ENCODE measurements around the gene DCAF7.

Gene DCAF7

DNA sequence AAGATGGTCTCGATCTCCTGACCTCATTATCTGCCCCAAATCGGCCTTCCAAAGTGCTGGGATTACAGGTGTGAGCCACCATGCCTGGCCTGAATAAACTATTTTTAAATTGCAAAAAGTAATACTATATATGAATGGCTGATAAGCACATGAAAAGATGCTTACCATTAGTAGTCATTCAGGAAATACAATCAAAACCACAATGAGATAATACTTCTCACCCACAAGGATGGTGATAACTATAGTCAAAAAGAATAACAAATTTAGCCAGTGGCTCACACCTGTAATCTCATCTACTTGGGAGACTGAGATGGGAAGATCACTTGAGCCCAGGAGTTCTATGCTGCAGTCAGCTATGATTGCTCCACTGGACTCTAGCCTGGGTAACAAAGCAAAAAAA, 48.0 kb downstream of the DCAF7 start:
- H3K27ac ChIP-seq (ENCODE audit: low read depth, low read length), result no peak overlapping the region
- H3K4me1 ChIP-seq (ENCODE audit: control insufficient read depth, insufficient read depth, low read length), result peaks cover 10% of the 10 kb centered on the region
- H3K9me3 ChIP-seq (ENCODE audit: control insufficient read depth, insufficient read depth, low read depth, low read length), result no peaks in the 10 kb centered on the region
- H3K27me3 ChIP-seq (ENCODE audit: control insufficient read depth, insufficient read depth, low read length), result no peaks in the 10 kb centered on the region
- no peak overlapping the region for H3K9ac ChIP-seq (ENCODE audit: low read length)
- H3K36me3 ChIP-seq (ENCODE audit: control insufficient read depth, insufficient read depth, low read length), result no peaks in the 10 kb centered on the region
- no peak overlapping the region for H3K4me3 ChIP-seq (ENCODE audit: low read depth, low read length)

DNA sequence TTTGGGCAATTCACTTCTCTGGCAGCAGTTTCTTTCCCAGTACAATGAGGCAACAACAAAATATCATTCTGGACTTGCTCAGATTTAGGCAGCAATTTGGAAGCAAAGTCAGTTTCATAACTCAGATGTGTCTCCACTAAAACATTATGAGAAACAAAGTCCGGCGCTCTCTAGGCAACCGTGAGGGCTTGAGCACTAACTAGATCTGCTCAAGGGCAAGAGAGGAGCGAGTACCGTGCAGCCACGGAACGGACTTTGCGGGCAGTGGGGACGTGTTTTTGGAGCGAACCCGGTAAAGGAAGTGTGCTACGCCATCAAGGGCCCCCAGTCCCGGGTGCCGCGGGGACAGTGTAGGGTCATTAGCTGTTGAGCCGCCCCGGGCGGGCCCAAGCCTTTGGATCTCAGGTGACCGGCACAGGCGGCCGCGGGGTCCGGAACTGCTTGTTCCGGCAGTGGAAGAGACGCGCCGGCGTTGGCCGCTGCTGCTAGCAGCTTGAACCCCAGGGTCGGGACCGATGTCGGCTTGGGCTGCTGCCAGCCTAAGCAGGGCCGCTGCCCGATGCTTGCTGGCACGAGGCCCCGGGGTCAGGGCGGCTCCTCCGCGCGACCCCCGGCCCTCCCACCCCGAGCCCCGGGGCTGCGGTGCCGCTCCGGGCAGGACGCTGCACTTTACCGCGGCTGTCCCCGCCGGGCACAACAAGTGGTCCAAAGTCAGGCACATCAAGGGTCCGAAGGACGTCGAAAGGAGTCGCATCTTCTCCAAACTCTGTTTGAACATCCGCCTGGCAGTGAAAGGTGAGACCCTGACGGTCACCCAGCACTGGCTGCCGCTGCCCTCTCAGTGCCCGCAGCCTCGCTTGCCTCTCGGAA, 50.5 kb downstream of the DCAF7 start, which contains the start of gene TACO1:
Gene TACO1, plus strand, starts transcription at position 327 of the 870 bp plus-strand sequence. Its CDS starts 189 bp downstream, at position 516.
- Histone ChIP-seq H3K36me3 (ENCODE audit: control insufficient read depth, insufficient read depth, low read length) (peaks cover 16% of the 10 kb centered on the region), H3K9me3 (ENCODE audit: control insufficient read depth, insufficient read depth, low read depth, low read length) (no peaks in the 10 kb centered on the region), H3K4me3 (ENCODE audit: low read depth, low read length) (peak within 1 kb of the TSS; percentile 92), H3K9ac (ENCODE audit: low read length) (peak within 1 kb of the TSS; percentile 88), H3K27ac (ENCODE audit: low read depth, low read length) (peak within 1 kb of the TSS; percentile 54; the same call in 1 of the 2 replicates), H3K27me3 (ENCODE audit: control insufficient read depth, insufficient read depth, low read length) (no peaks in the 10 kb centered on the region), H3K4me1 (ENCODE audit: control insufficient read depth, insufficient read depth, low read length) (peaks cover 10% of the 10 kb centered on the region)

DNA sequence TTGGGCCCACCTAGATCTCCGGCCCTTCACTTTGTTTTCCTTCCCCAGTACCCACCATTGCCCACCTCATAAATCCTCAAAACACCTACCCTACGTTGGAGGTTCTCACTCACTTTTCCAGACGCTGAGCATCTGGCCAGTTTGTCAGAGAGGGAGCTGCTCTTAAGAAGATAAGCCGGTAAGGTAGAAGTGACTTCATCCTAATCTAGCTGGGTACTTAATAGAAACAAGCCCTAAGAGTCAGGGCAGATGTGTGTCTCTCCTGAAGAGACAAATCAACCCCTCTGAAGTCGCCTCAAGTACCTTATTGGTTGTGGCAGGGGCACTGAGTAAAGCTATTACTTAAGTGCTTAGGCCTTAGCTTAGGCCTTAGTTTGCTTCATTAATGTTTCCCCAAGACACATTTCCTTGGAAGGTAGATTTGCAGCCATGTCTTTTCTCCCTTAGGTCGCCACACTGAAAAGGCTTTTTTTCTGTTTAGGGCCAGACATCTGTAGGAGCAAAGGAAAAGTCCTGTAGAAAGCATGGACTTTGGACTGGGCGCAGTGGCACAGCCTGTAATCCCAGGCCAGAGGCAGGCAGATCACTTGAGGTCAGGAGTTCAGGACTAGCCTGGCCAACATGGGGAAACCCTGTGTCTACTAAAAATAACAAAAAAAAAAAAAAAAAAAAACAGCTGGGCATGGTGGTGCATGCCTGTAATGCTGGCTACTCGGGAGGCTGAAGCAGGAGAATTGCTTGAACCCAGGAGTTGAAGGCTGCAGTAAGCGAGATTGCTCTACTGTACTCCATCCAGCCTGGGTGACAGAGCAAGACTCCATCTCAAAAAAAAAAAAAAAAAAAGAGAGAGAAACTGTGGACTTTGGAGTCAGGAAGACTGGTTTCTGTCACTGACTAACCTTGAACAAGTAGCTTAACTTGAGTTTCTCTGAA, 51.4 kb downstream of the DCAF7 start:
- Histone ChIP-seq H3K36me3 (ENCODE audit: control insufficient read depth, insufficient read depth, low read length) (peaks cover 24% of the 10 kb centered on the region), H3K9me3 (ENCODE audit: control insufficient read depth, insufficient read depth, low read depth, low read length) (no peaks in the 10 kb centered on the region), H3K4me3 (ENCODE audit: low read depth, low read length) (peak overlapping the region; percentile 92), H3K4me1 (ENCODE audit: control insufficient read depth, insufficient read depth, low read length) (peaks cover 10% of the 10 kb centered on the region), H3K27ac (ENCODE audit: low read depth, low read length) (no peak overlapping the region), H3K9ac (ENCODE audit: low read length) (peak overlapping the region; percentile 88), H3K27me3 (ENCODE audit: control insufficient read depth, insufficient read depth, low read length) (no peaks in the 10 kb centered on the region)

DNA sequence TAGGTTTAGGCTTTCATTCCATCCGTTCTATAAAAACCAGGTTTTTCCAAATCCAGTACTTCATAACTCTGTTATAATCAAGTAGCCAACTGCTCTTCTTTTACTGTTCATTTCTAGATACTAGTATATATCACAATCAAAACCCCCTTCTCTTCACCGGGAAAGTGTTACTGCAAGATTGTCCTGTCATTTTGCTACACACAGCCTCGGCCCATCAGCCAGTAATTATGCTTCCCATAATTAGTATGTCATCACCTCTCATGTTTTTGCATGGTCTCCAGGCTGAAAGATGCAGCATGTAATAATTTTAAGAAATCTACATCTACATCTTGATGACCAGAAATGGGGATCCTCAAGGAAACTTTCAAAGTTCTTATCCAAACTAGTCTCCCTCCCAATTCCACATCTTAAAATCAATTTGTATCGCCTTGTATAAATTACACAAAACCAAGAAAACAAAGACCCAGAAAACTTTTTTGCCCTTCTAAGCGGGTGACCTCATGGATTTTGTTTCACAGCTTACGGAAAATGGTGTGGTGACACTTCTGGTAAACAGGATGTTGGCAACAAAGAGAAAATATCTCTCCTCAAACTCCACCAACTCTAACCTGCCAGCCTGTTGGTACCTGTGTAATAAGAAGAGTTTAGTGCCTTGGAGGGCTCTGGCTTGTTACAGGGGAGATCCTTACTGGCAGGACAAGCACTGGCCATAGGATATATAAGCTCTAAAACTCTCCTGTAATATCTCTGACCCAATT, 59.7 kb downstream of the DCAF7 start:
- peaks cover 44% of the 10 kb centered on the region for H3K36me3 ChIP-seq (ENCODE audit: control insufficient read depth, insufficient read depth, low read length)
- H3K27me3 ChIP-seq (ENCODE audit: control insufficient read depth, insufficient read depth, low read length), result no peaks in the 10 kb centered on the region
- H3K9ac ChIP-seq (ENCODE audit: low read length), result no peak overlapping the region
- no peaks in the 10 kb centered on the region for H3K4me1 ChIP-seq (ENCODE audit: control insufficient read depth, insufficient read depth, low read length)
- no peak overlapping the region for H3K27ac ChIP-seq (ENCODE audit: low read depth, low read length)
- H3K4me3 ChIP-seq (ENCODE audit: low read depth, low read length), result no peak overlapping the region
- no peaks in the 10 kb centered on the region for H3K9me3 ChIP-seq (ENCODE audit: control insufficient read depth, insufficient read depth, low read depth, low read length)

DNA sequence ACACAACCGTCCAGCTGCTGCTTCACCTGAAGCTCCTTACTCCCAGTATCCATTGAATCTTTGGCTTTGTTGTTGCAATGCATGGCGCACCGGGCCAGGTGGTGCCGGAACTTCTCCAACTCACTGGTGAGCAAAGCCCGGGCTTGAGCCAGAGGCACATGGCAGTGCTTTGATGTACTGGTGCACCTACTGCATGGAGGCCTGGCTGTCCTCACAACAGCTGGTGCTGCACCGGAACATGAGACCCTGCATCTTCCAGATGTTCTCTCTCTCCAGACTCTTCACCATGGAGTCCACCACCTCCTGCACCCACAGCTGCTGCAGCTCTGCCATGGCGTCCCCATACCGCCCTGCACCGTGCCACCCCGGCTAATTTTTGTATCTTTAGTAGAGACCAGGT, 60.6 kb downstream of the DCAF7 start:
- no peak overlapping the region for H3K9ac ChIP-seq (ENCODE audit: low read length)
- no peak overlapping the region for H3K27ac ChIP-seq (ENCODE audit: low read depth, low read length)
- no peaks in the 10 kb centered on the region for H3K27me3 ChIP-seq (ENCODE audit: control insufficient read depth, insufficient read depth, low read length)
- no peaks in the 10 kb centered on the region for H3K4me1 ChIP-seq (ENCODE audit: control insufficient read depth, insufficient read depth, low read length)
- H3K9me3 ChIP-seq (ENCODE audit: control insufficient read depth, insufficient read depth, low read depth, low read length), result no peaks in the 10 kb centered on the region
- no peak overlapping the region for H3K4me3 ChIP-seq (ENCODE audit: low read depth, low read length)
- peaks cover 35% of the 10 kb centered on the region for H3K36me3 ChIP-seq (ENCODE audit: control insufficient read depth, insufficient read depth, low read length)

DNA sequence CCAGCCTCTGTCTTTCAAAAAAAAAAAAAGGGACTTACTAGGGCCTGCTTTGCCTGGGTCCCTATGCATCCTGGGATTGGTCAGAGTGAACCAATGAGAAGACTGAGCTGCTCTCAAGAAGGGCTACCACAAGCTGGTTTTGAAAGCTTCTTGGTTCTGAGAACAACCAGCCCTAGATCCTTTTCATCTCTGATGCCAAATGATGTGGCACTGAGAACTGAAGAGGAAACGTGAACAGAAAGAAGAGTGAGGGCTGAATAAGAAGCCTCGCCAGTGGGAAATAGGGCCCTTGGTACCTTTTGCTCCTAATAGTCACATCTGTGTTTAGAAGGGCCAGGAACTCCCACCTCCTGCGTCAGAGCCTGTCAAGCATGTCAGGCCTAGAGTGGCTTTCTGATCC, 61.1 kb downstream of the DCAF7 start:
- peaks cover 30% of the 10 kb centered on the region for H3K36me3 ChIP-seq (ENCODE audit: control insufficient read depth, insufficient read depth, low read length)
- H3K27me3 ChIP-seq (ENCODE audit: control insufficient read depth, insufficient read depth, low read length), result no peaks in the 10 kb centered on the region
- no peaks in the 10 kb centered on the region for H3K4me1 ChIP-seq (ENCODE audit: control insufficient read depth, insufficient read depth, low read length)
- H3K9ac ChIP-seq (ENCODE audit: low read length), result no peak overlapping the region
- H3K9me3 ChIP-seq (ENCODE audit: control insufficient read depth, insufficient read depth, low read depth, low read length), result no peaks in the 10 kb centered on the region
- no peak overlapping the region for H3K27ac ChIP-seq (ENCODE audit: low read depth, low read length)
- no peak overlapping the region for H3K4me3 ChIP-seq (ENCODE audit: low read depth, low read length)

- Histone ChIP-seq H3K4me3 (ENCODE audit: low read depth, low read length) (no peak overlapping the region), H3K36me3 (ENCODE audit: control insufficient read depth, insufficient read depth, low read length) (peaks cover 8% of the 10 kb centered on the region), H3K27me3 (ENCODE audit: control insufficient read depth, insufficient read depth, low read length) (no peaks in the 10 kb centered on the region), H3K9me3 (ENCODE audit: control insufficient read depth, insufficient read depth, low read depth, low read length) (no peaks in the 10 kb centered on the region), H3K4me1 (ENCODE audit: control insufficient read depth, insufficient read depth, low read length) (no peaks in the 10 kb centered on the region), H3K27ac (ENCODE audit: low read depth, low read length) (no peak overlapping the region), H3K9ac (ENCODE audit: low read length) (no peak overlapping the region)
Observed at GRCh38 chr17:63613663-63614062, 63.4 kb downstream of the DCAF7 start.

DNA sequence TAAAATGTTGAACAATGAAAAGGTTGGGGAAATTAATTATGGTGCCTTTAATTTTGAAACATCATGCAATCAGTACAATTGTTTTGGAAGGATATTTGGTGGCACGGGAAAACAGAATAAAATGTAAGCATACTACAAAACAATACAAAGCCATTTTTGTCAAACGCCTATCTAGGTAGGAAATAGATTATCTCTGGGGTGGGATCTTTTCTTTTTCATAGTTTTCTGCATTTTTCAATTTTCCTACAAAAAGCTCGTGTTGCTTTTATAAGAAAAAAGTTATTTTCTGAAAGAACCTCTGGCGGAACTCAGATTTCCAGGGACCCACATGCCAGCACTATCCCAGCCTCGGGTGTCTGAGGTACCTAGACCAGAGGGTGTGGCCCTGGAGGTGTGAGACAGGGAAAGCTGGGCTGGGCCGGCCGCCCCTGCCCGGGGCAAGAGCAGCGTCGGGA, 71.0 kb downstream of the DCAF7 start:
- H3K27ac ChIP-seq (ENCODE audit: low read depth, low read length), result peak overlapping the region; percentile 54; the same call in 1 of the 2 replicates
- H3K27me3 ChIP-seq (ENCODE audit: control insufficient read depth, insufficient read depth, low read length), result no peaks in the 10 kb centered on the region
- H3K9ac ChIP-seq (ENCODE audit: low read length), result peak overlapping the region; percentile 67
- H3K4me3 ChIP-seq (ENCODE audit: low read depth, low read length), result peak overlapping the region; percentile 94
- H3K9me3 ChIP-seq (ENCODE audit: control insufficient read depth, insufficient read depth, low read depth, low read length), result no peaks in the 10 kb centered on the region
- H3K4me1 ChIP-seq (ENCODE audit: control insufficient read depth, insufficient read depth, low read length), result peaks cover 7% of the 10 kb centered on the region
- H3K36me3 ChIP-seq (ENCODE audit: control insufficient read depth, insufficient read depth, low read length), result no peaks in the 10 kb centered on the region

GRCh38 chr17:63621684-63622573, 71.7 kb downstream of the DCAF7 start, which contains the start of gene MAP3K3:
TSS of gene MAP3K3 (plus strand) at chr17:63622417. CDS start at chr17:63622760, 343 bp downstream.
- Histone ChIP-seq H3K9me3 (ENCODE audit: control insufficient read depth, insufficient read depth, low read depth, low read length) (no peaks in the 10 kb centered on the region), H3K27ac (ENCODE audit: low read depth, low read length) (peak within 1 kb of the TSS; percentile 54; the same call in 1 of the 2 replicates), H3K27me3 (ENCODE audit: control insufficient read depth, insufficient read depth, low read length) (no peaks in the 10 kb centered on the region), H3K9ac (ENCODE audit: low read length) (peak within 1 kb of the TSS; percentile 79), H3K36me3 (ENCODE audit: control insufficient read depth, insufficient read depth, low read length) (no peaks in the 10 kb centered on the region), H3K4me3 (ENCODE audit: low read depth, low read length) (peak within 1 kb of the TSS; percentile 94), H3K4me1 (ENCODE audit: control insufficient read depth, insufficient read depth, low read length) (peaks cover 12% of the 10 kb centered on the region)
